Lower lobe of right lung (tissue), 2 donors: Measurements from ENCODE around the gene AZU1. TPM values are rescaled to one million over a fixed set of nuclear protein-coding genes. Genes with fewer than 3 reads are reported as not detected.

Experiments
- ATAC-seq, 2 donors: fragments of 200-7000 bp; cut with Tn5 transposase; one replicate each; pipeline ENCODE4 v1.9.1; 2020 to 2022; ENCODE audit warnings: mild to moderate bottlenecking in 2 of 2, moderate library complexity in 2 of 2
- DNase-seq: peaks from one replicate; pipeline ENCODE4 v3.0.0-alpha.2; 2020
- H3K27ac ChIP-seq: fragments of 200-600 bp; one replicate; pipeline ENCODE4 v1.8.0; 2022
- H3K27me3 ChIP-seq: fragments of 200-600 bp; one replicate; pipeline ENCODE4 v1.8.0; 2022; ENCODE audit warnings: low read depth
- H3K36me3 ChIP-seq: fragments of 200-600 bp; one replicate; pipeline ENCODE4 v1.8.0; 2022; ENCODE audit warnings: mild to moderate bottlenecking
- H3K4me1 ChIP-seq: fragments of 200-600 bp; one replicate; pipeline ENCODE4 v1.8.0; 2022
- H3K4me3 ChIP-seq: fragments of 200-600 bp; one replicate; pipeline ENCODE4 v1.8.0; 2022; ENCODE audit warnings: mild to moderate bottlenecking
- H3K9me3 ChIP-seq: fragments of 200-600 bp; one replicate; pipeline ENCODE4 v1.8.0; 2022
- intact Hi-C: fragments of 100-400 bp; cut with DNase I; formaldehyde crosslinking; loops from one replicate; pipeline ENCODE4 v1.11.0; 2022
- total RNA-seq: library from RNA; stranded (reverse); fragmentation: NEBNext Ultra II Directional; extraction: Animal tissue kit (Norgen Biotek cat#: 25700); gene quantifications from one replicate; pipeline ENCODE4 v1.2.1, GENCODE V29; 2021
- TF ChIP-seq, protein P1 (sequence below): fragments of 200-600 bp; IDR thresholded peaks from one replicate; pipeline ENCODE4 v1.8.0; 2022; ENCODE audit warnings: antibody characterized with exemption, mild to moderate bottlenecking
- donor health status: DM: no; HTN: yes; CAD: no; lungs with severe emphysema.

The AZU1 gene
- total RNA-seq, 1 donor from 2014 or later: 1.7 TPM

- intact Hi-C loops: no loop called here
- DNase-seq (peak; percentile 78), ATAC-seq (peak; percentile 63 to 66)
- peaks cover 22% of the 10 kb centered on the region for H3K4me1 ChIP-seq
- H3K9me3 ChIP-seq: no peaks in the 10 kb centered on the region
- H3K27ac ChIP-seq: no peak overlapping the region
- no peaks in the 10 kb centered on the region for H3K36me3 ChIP-seq
- TF ChIP-seq, protein P1, sequence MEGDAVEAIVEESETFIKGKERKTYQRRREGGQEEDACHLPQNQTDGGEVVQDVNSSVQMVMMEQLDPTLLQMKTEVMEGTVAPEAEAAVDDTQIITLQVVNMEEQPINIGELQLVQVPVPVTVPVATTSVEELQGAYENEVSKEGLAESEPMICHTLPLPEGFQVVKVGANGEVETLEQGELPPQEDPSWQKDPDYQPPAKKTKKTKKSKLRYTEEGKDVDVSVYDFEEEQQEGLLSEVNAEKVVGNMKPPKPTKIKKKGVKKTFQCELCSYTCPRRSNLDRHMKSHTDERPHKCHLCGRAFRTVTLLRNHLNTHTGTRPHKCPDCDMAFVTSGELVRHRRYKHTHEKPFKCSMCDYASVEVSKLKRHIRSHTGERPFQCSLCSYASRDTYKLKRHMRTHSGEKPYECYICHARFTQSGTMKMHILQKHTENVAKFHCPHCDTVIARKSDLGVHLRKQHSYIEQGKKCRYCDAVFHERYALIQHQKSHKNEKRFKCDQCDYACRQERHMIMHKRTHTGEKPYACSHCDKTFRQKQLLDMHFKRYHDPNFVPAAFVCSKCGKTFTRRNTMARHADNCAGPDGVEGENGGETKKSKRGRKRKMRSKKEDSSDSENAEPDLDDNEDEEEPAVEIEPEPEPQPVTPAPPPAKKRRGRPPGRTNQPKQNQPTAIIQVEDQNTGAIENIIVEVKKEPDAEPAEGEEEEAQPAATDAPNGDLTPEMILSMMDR: no peak
- peaks cover 9% of the 10 kb centered on the region for H3K27me3 ChIP-seq
- peak overlapping the region; percentile 21 for H3K4me3 ChIP-seq
Observed at GRCh38 chr19:861756-862580, 34.3 kb downstream of the AZU1 start.

DNA sequence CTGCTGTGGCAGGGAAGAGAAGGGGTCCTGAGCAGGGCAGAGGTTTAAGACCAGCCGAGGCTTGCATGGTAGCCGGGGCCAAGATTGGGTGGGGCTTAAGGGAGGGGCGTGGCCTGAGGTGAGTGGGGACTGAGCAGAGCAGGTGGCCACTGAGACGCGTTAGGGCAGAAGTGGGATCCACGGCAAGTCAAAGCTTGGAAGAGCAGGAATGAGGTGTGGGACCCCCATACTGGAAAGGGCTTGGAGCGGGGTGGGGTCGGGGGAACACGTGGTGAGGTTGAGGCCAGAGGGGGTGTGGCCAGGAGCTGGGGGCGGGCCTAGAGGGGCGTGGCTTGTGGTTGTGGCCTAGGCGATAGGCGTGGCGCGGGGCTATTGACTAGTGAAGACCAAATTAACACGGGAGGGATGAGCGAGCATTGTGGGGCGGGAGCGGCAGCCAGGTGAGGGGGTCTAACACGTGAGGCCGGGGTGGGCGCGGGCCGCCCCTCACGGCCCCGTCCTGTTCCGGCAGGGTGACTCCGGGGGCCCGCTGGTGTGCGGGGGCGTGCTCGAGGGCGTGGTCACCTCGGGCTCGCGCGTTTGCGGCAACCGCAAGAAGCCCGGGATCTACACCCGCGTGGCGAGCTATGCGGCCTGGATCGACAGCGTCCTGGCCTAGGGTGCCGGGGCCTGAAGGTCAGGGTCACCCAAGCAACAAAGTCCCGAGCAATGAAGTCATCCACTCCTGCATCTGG is 35.1 kb downstream of the AZU1 start:
- H3K27me3 ChIP-seq: peaks cover 9% of the 10 kb centered on the region
- peaks cover 22% of the 10 kb centered on the region for H3K4me1 ChIP-seq
- H3K36me3 ChIP-seq: peaks cover 4% of the 10 kb centered on the region
- no peak overlapping the region for H3K27ac ChIP-seq
- ATAC-seq (peak; percentile 50 to 56), DNase-seq (peak; percentile 86)
- H3K9me3 ChIP-seq: no peaks in the 10 kb centered on the region
- H3K4me3 ChIP-seq: peak overlapping the region; percentile 34
- TF ChIP-seq, protein P1: no peak
- intact Hi-C loops: no loop called here

- Histone ChIP-seq H3K9me3 (no peaks in the 10 kb centered on the region), H3K27ac (peak overlapping the region; percentile 68), H3K4me3 (peak overlapping the region; percentile 34), H3K27me3 (peaks cover 9% of the 10 kb centered on the region), H3K4me1 (peaks cover 22% of the 10 kb centered on the region), H3K36me3 (peaks cover 10% of the 10 kb centered on the region)
- TF ChIP-seq, protein P1: no peak
- ATAC-seq (no peak), DNase-seq (no peak)
- intact Hi-C loops: no loop called here
Observed at GRCh38 chr19:863315-863620, 35.6 kb downstream of the AZU1 start.

GRCh38 chr19:866769-867300 is 39.2 kb downstream of the AZU1 start:
- no peak overlapping the region for H3K27ac ChIP-seq
- H3K36me3 ChIP-seq: peaks cover 20% of the 10 kb centered on the region
- intact Hi-C loops: no loop called here
- no peak for ATAC-seq
- peaks cover 28% of the 10 kb centered on the region for H3K4me1 ChIP-seq
- H3K4me3 ChIP-seq: no peak overlapping the region
- H3K9me3 ChIP-seq: no peaks in the 10 kb centered on the region
- no peaks in the 10 kb centered on the region for H3K27me3 ChIP-seq
- no peak for DNase-seq
- TF ChIP-seq, protein P1: no peak

DNA sequence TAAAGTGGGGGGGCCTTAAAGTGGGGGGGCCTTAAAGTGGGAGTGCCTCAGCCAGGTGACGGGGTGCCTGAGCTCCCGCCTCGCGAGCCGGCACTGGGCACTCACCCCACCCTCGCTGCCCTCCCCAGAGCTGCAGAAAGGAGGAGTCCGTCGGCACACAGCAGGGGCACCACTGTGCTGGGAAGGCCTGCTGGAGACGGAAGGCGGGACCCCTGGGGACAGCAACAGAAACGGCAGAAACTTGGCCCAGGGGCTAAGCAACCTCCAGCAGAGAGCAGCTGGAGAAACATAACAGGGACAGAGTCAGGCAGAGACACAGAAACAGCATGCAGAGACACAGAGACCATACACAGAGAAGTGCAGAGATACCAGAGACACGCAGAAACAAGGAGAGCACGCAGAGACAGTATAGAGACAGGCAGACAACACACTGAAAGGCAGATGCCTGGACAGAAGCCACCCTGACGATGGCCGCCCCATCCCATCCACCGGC is 39.7 kb downstream of the AZU1 start:
- Histone ChIP-seq H3K4me3 (no peak overlapping the region), H3K9me3 (no peaks in the 10 kb centered on the region), H3K27ac (no peak overlapping the region), H3K36me3 (peaks cover 20% of the 10 kb centered on the region), H3K4me1 (peaks cover 33% of the 10 kb centered on the region), H3K27me3 (no peaks in the 10 kb centered on the region)
- ATAC-seq (no peak), DNase-seq (no peak)
- TF ChIP-seq, protein P1: no peak
- intact Hi-C loops: no loop called here
